Stimulated activated CD4-positive, alpha-beta T cell treated with anti-CD3 and anti-CD28 coated beads, TNF-alpha, amount 100 ng/mL, for 4 hours (primary cell): ENCODE data around the gene UNC93A.
"Not testable (repeated sequence)": the region's sequence is repeated elsewhere in the genome, so short reads cannot be mapped to it uniquely, and the experiment has no call there.

Experiments used
- DNase-seq, 3 experiments: peaks; one replicate each; pipeline ENCODE4 v3.0.0-alpha.2; 2020; ENCODE audit warnings: low read depth in 3 of 3

UNC93A gene

DNA sequence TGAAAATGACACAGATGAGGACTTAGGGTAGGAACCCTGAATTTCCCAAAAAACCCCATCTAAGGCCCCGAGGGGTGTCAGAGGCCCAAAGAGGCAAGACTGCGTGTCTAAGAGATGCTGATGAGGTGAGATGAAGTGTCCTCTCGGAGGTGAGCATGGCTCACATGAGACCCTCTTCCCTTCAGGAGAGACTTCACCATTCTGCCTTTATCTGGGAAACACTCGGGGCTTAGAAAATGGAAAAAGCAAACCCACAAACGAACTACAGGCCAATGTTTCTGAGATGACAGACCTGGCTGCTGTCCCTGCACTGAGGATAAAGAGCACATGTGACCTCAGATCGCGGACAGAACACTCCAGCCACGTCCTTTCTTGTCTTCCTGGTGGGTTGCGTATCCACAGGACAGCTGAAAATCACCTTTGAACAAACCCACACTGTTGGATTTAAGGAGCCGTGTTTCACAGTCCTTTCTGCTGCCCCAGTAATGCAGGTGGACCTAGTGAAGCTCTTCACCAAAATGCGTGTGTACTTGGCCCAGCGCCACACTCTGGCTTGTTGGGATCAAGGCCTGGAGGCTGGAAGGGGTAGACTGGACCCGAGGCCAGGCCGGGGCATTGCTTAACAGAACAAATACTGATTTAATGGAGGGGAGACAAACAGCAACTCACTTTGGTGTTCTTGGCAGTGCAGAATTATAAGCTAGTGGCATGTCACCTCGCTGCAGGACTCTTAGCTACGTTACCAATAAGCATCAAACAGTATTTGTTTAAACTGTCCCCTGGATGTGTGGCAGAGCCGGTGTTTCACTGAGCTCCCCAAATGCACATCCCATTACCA, 18.5 kb downstream of the UNC93A start:
- not testable (repeated sequence) for DNase-seq

- no peak for DNase-seq
Observed at GRCh38 chr6:167311286-167311685, 20.2 kb downstream of the UNC93A start.

DNA sequence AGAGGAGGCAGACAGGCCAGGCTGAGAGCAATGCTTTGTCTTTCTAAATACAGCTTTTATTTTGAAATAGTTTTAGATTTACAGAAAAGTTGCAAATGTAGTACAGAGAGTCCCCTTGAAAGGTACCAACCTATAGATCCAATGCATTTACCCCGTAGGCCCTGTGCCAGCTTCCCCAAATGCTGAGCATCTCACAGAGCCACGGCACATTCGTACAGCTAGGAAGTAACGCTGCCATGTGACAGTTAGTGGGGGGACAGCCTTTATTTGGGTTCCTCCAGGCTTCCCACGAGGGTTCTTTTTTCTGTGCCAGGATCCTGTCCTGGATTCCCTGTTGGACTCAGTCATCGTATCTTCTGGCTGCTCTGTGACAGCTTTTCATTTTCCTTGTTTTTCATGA, 20.6 kb downstream of the UNC93A start:
- DNase-seq, result not testable (repeated sequence)

DNA sequence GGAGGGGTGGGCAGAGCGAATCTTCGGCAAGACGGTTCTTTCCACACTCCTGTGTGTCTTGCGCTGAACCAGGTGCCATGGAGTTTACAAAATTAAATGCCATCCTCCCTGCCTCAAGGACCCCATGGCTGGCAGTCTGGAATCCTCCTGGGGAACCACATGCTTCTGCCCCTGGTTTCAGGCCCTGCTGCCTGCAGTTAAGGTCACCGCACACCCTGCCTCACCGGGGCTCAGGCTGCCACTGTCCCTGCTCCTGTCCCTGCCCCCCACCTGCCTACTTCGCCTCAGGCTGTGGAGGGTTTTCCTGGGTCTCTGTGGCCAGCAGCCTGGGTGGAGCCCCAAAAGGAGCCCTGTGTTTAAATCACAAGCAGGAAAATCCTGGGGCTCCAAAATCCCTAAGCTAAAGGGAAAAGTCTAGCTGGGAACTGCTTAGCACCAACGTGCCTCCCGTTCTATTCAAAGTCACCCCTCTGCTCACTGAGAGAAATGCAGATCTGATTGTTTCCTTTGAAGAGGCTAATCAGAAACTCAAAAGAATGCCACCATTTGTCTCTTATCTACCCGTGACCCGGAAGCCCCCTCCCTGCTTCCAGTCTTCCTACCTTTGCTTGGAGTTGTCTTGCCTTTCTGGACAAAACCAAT, 23.2 kb downstream of the UNC93A start:
- DNase-seq, result no peak

- DNase-seq, result no peak
Observed at GRCh38 chr6:167317172-167317571, 26.1 kb downstream of the UNC93A start.

DNA sequence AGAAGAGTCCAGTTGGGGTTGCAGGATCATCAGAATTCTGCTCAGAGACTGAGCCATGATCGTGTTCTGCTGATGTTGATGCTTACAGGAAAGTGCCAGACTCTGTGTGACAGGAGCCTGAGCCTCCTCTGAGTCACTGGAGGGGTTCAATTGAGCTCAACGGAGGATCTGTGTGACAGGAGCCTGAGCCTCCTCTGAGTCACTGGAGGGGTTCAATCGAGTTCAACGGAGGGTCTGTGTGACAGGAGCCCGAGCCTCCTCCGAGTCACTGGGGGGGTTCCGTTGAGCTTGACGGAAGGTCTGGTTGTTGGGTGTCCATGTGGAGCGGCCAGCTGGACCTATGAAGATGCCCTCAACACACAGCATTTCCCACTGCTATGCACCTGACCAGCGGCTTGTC, 27.2 kb downstream of the UNC93A start:
- DNase-seq, result not testable (repeated sequence)

DNA sequence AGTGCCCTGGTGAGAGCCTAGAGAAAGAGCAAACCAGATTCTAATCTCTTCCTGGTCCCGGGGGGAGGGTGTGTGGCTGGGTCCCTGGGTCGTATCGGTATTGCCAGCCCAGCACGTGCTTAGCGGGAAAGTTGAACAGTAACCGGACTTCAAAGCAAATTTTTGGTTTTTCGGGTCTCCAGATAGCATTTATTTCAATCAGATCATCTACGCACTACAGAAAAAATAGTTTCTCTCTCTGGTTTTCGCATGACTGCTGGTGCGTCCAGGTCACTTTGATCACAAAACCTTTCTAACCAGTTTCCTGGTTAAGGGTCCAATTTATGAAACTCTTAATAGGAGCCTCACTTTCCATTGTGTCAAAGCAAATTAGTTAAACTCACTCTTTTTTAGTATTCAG, 27.7 kb downstream of the UNC93A start:
- DNase-seq, result not testable (repeated sequence)

DNA sequence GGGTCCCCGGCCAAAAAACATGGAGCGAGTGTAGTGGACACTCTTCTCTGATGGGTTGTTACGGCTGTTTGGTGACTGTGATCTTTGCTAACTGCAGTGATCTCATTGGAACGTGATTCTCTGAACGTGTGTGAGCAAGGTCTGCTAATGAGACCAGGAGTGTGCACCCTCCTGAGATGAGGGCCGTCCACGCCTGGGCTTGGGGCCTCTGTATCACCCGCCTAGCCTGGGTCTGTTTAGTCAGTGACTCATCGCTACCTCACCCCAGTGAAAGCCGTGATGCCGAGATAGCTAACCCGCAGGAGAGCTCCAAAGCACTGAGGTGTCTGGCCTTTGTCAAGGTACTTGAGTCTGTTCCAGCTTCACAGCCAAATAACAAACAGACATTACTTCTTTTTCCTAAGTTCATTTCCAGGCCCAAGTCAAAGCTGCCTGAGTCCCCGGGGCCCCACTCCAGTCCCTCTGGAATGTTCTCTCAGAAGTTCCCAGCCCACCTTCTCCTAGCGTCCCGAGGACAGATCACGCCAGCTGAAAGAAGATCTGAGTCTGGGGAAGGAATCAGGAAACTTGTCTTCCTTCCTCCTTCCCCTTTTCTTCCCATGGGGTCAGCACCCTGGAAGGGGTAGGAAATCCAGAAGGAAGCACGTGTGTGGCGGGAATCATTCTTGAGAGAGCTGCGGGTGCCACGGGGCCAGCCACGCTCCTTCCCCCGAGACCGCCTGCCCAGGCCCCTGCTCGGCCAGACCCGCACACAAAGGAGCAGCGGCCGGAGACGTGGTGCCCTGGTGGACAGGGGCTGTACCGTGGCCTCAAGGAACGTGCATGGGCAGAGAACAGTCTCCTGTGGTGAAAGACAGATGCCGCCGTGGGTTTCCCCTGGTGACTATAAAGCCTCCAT, 29.0 kb downstream of the UNC93A start:
- not testable (repeated sequence) for DNase-seq

- not testable (repeated sequence) for DNase-seq
Observed at GRCh38 chr6:167320754-167321056, 29.6 kb downstream of the UNC93A start.

DNA sequence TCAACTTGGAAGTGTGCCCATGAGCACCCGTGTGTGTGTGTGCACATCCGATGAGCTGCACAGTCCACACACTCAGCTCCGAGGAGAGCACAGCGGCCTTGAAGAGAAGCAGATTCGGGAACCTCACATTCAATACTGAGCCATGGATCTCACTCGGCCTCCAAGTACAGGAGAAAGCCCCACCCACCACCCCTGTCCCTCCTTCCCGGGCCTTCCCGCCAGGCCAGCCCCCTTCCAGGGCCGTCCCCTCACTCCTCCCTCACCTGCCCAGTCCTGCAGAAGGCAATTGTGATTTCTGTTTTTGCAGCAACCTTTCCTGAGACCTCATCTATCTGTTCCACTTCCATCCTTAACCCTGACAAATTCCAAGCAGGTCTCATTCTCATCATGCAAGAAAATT, 30.1 kb downstream of the UNC93A start:
- not testable (repeated sequence) for DNase-seq

GRCh38 chr6:167323111-167323510, 32.0 kb downstream of the UNC93A start:
- no peak for DNase-seq

DNA sequence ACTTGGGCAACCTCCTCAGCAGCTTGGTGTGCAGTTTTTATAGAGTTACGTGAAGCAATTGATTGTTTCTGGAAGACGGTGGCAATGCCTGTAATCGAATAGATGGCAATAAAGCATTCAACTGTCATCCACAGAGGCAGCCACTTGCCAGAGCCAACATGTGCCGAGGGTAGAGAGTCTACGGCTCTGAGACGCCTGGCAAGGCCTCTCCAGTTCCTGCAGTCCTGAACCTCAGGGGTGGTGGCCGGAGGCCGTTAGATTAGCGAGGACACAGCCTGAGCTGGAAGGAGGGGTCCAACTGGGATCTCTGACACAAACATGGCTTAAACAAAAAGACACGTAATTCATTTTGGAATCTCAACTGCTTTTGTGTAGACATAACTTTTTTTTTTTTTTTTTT, 33.0 kb downstream of the UNC93A start:
- no peak for DNase-seq

DNA sequence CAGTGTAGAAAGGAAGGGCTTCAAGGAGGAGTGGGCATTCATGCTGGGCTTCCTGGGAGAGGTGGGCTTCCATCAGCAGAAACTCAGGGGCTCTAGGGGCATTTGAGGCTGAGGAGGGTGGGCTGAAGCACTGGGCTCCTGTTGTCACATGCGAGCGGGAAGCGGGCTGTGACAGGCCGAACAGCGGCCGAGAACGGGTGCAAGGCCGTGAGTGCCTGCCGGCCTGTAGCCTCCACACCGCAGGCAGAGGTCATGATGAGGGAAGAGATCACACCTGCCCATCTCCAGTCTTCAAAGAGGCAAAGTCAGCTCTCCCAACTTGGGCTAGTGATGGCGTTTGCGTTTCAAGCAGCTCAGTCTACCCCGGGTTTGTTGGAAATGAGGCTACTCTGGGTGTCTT, 34.7 kb downstream of the UNC93A start:
- DNase-seq, result no peak

DNA sequence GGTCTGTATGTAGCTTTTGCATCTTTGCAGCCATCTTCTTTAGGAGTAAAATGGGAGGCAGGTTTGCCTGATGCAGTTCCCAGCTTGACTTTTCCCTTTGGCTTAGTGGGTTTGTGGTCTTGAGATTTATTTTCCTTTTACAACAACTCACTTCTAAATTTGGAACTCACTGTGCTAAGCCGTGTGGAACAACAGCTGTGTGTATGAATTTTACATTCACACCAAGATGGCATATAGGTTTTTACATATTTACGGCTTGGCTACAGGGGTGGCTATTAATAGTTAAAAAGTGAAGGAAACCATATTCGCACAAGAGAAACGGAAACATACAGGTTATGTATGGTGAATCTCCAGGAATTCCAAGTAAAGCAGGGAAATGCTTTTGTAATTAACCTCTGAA, 36.3 kb downstream of the UNC93A start:
- DNase-seq, result no peak

DNA sequence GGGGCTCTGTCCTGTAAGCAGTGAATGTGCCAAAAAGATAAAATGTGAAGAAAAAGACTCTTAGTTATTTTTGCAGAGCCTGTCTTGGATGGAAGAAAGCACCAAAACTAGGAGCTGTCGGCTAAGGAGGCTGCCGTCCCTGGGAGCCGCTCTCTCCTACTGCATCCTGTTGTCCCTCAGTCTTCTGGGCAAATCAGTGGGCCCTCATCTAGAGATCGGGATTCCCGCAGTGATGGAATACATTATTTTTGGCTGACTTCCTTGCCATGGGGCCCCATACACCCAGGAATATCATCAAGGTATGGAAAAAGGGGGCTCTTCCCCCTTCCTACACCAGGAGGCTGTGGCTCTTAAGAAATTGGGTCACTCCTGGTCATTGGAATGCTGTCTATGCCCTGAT, 37.0 kb downstream of the UNC93A start:
- no peak for DNase-seq

GRCh38 chr6:167329014-167329413, 37.9 kb downstream of the UNC93A start:
- no peak for DNase-seq

- no peak for DNase-seq
Observed at GRCh38 chr6:167330750-167331149, 39.6 kb downstream of the UNC93A start.

GRCh38 chr6:167331565-167331964, 40.5 kb downstream of the UNC93A start:
- DNase-seq, result no peak

DNA sequence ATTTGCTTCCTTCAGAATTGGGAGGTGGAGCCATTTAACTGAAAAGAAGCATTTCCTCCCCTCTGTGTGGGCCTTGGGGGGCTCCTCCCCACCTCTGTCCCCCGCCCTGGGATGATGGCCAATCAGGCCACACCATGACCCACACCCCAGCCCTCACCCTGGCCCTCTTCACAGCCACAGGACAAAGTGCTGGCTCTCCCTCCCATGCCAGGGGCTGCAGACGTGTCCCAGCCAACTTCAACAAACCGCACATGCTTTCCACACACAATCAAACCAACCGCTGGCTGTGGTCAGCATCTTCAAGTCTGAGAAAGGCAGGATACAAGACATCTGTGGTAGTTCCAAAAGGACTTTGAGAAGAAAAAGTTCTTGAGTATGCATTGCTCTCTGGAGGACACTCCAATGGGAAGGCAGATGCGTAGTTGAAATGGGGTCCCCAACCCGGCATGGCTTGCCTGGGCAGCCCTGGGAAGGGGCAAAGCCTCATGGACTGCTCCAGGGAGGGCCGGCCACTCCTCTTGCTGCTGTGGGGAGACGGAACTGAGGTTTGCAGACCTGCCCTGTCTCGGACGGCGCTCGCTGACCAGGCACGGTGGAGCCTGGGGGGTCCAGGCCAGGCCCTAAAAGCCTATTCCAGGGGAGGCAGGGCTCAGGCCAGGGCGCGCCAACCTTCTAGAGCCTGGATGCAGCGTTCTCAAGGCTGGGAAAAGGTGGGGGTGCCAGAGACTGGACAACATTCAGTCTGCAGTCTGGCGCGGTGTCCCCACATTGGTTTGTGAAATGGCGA, 45.9 kb downstream of the UNC93A start:
- DNase-seq, result no peak

DNA sequence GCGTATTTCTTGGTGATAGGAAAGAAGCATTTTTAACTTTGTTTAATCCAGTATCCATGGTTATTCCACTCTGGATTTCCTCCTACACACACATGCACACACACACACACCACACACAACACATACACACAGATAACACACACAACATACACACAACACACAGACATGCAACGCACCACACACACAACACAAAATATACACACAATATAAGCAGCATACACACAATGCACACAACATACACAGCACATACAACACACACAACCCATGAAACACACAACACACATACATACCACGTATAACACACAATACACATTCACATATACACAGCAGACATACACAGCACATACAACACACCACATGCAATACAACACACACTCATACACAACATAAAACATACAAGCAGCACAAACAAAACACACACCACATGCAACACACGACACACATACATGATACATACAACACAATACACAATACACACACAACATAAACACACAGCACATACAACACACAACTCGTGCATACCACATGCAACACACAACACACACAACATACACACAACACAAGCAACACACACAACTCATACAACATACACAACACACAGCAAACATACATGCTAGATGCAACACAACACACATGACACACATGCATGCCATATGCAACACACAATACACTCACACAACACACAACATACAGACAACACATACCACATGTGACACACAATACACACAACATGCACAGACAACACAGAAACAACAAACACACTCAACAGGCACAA, 46.7 kb downstream of the UNC93A start:
- no peak for DNase-seq

DNA sequence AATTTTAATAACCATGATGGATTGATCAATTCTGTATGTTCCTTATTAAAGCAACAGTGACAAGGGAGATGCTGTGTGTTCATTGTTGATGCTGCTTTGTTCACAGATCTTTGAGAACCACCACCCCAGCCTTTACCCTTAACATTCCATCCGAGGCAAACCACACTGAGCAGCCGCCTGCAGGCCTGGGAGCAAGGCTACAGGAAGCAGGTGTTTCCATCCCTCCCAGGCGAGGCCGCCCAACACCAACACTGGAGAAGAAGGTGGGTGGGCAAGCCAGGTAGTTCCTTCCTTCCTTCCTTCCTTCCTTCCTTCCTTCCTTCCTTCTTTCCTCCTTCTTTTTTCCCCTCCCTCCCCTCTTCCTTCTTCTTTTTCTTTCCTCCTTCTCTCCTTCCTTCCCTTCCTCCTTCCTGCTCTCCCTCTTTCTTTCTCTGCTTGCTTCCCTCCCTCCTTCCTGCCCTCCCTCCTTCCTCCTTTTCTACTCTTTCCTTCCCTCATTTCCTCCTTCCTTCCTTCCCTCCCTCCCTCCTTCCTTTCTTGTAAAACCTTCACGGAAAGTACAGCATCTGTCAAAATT, 47.5 kb downstream of the UNC93A start:
- no peak for DNase-seq
